HG03571 (cell line): ENCODE results near the gene IMMP1L.

Source experiments
- ATAC-seq: cut with Tn5 transposase; IDR thresholded peaks from one replicate; pipeline ENCODE4 v1.9.1; 2021; ENCODE audit not compliant: unreplicated experiment

IMMP1L gene

DNA sequence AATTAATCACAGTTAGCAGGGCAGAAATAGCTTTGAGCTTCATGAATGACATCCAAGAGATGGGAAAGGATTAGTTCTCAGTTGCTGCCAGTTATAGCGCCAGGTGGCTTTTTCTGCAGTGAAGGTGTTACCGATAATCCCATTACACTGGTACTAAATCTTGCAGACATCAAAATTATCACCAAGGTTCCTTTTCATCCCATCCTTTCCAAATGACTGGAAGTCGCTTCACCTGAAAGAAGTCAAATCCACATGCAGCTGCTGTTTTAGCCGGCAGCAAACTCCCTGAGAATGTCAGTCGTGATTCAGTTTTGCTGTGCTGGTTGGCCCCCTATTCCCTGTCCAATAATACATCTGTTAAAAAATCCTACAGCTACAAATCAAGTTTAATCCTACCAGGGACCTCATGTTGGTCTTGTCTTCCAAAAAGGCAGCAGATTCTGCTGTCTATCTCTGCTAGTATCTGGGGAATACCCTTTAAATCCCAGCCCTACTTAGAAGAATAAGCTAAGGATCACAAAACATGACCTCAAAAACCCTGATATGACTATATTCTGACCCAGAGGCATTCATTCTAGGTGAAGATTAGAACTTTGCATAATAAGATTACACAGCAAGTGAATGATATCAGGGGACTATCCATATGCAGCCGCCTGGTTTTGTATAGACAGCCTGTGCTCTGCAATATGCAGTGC is 31.7 kb downstream of the IMMP1L start:
- ATAC-seq = no peak

DNA sequence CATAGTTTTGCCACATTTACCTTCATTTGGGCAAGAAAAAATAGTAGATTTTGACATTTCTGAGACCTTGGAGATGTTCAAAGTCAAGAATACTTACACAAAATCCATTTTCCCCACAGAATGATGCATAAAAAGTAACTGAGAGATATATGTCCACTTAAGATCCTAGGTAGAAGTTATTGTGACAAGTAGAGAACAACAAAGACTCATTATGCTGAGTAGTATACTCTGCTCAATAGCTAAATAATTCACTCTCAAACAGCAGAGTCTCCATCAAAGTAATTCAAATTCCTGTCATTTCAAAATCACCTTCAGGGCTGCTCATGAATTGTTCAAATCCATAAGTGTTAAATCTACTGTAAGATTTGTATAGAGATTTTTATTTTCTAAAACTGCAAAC is 35.3 kb downstream of the IMMP1L start:
- ATAC-seq = no peak

- no peak for ATAC-seq
These were observed 45.0 kb downstream of the IMMP1L start for GRCh38 chr11:31464436-31464835.

DNA sequence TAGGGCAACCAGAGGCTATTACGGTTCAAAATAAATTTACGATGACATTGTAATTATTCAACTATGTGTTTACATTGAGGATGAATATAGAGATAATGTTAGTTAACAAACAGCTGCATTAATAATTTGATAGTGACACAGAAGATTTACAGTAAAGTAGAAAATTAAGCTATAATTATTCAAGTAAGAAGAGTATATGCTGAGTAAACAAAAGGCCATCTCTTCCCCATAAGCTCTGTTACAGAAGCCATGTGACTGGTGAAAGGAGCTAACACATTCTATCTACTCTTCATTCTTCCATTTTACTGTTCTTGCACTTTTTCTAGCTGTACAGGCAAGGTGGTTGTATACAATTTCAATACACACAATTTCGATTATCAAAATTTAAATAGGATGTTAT is 54.2 kb downstream of the IMMP1L start:
- no peak for ATAC-seq

GRCh38 chr11:31450841-31451240 is 58.6 kb downstream of the IMMP1L start:
- no peak for ATAC-seq

- no peak for ATAC-seq
These were observed 60.4 kb downstream of the IMMP1L start for GRCh38 chr11:31449040-31449439.

GRCh38 chr11:31445621-31446020 is 63.8 kb downstream of the IMMP1L start:
- ATAC-seq = no peak

DNA sequence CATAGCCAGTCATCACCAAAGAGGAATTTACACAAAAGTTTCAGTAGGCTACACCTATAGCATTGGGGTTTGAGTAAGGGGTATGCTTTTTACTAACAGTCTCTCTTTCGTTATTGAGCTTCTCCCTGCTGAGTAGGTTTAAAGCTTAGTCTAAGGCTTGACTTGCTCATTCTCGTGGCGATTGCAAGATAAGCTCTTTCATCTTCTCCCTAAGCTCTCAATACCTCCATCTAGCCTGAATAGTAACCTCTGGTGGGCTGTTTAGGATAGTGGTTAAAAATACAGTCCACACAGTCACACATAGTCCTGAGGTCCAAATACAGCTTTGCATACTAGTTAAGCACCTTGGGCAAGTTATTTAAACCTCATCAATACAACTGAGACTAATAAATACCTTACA is 65.6 kb downstream of the IMMP1L start:
- no peak for ATAC-seq

DNA sequence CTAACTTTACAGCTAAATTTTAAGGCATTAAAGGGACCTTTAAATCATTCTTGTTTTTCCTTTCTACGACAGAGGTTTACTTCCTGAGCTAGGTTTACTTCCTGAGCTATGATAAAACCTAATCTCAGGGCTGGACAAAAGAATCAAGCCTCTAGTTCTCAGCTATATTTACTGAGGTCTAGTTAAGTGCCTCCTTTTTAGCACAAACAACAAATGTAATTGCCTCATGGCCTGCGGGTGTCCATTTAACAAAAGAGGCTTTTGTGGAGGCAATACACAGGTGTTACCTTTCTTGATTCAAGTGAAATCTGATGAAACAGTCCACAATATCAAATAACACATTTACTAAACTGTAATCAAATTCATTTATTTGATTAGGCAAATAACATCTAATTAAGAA is 67.3 kb downstream of the IMMP1L start:
- no peak for ATAC-seq

DNA sequence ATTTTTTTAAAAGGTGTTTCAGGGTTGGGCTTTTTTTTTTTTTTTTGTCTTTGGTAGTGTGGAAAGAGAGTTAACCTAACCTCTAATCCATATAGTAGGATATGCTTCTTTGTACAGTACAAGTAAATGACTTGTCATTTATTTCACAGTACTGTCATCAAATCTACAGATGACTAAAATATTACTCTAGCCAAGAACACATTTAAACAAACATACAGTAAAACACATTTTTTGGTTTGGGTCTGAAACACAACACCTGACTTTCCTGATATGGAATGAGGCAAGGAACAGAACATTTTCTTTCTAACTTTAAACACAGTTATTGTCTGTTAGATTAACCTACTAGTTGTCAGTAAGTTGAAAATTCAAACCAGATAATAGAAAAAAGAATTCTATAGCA is 68.1 kb downstream of the IMMP1L start:
- ATAC-seq = no peak

GRCh38 chr11:31437742-31438435 is 71.5 kb downstream of the IMMP1L start:
- ATAC-seq = no peak

GRCh38 chr11:31433851-31434250 is 75.6 kb downstream of the IMMP1L start:
- ATAC-seq = no peak

GRCh38 chr11:31424652-31425051 is 84.8 kb downstream of the IMMP1L start:
- no peak for ATAC-seq

- no peak for ATAC-seq
These were observed 86.7 kb downstream of the IMMP1L start for GRCh38 chr11:31422703-31423102.

GRCh38 chr11:31421820-31422219 is 87.6 kb downstream of the IMMP1L start:
- ATAC-seq = no peak

DNA sequence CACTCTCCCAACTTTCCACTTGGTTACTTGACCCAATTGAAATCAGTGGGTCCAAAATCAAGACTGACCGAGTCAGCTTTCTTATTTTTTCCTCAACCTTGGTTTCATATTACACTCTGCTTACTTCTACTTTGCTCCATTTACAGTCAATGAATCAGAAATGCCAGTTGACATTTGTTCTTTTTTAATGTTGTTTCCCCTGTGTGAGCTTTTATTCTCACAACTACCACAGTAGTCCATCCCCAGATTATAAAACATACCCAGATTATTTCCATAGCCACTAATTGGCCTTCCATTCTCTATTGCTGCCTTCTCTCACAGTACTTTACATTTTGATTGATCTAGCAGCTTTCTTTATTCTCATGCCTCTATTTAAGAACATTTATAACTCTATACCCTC is 89.8 kb downstream of the IMMP1L start:
- ATAC-seq = no peak

GRCh38 chr11:31419138-31419537 is 90.3 kb downstream of the IMMP1L start:
- no peak for ATAC-seq

- ATAC-seq = no peak
These were observed 91.6 kb downstream of the IMMP1L start for GRCh38 chr11:31417816-31418215.

GRCh38 chr11:31417357-31417756 is 92.1 kb downstream of the IMMP1L start:
- no peak for ATAC-seq

DNA sequence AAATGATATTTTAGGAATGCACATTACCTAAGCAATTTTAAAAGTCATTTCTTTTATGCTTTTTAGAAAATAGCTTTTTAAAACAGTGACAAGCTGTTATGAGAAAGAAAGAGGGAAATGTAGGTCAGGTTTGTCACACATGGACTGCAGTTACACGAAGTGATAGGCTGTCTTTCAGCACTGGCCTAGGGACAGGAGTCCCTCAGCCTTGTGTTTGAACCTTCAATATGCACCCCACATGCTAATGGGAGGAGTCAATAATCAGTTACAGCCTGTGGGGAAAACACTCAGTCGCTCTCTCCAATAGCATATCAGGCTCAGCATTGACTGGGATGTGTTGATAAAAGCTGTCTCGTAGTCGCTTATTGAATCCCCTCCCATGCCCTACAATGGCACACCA is 94.0 kb downstream of the IMMP1L start:
- no peak for ATAC-seq

DNA sequence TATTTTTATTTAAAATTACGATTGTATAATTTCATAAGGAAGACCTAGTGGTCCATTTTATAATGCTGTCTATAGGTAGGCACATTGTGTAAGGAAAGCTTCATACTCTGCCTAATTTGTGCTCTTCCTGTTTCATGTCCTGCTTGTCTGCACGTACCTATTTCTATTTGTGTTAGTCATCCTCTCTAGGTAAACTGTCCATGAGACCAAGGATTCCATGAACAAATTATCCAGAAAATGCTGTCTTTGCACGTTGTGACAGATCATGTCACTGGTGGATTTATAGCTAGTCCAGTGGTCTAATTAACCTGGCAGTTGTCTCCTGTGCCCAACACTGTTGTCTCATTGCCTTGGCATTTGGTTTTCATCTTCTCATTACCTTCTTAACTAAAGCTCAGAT is 95.1 kb downstream of the IMMP1L start:
- ATAC-seq = no peak

- ATAC-seq = no peak
These were observed 96.5 kb downstream of the IMMP1L start for GRCh38 chr11:31412946-31413345.

- no peak for ATAC-seq
These were observed 101.2 kb downstream of the IMMP1L start for GRCh38 chr11:31408201-31408600.
